CD4-positive, alpha-beta memory T cell (primary cell): ENCODE measurements around the gene SPOCK3. TPM values are rescaled to one million over a fixed set of nuclear protein-coding genes. Genes with fewer than 3 reads are reported as not detected.
"Not testable (repeated sequence)": the region's sequence is repeated elsewhere in the genome, so short reads cannot be mapped to it uniquely, and the experiment has no call there.

Experiments used
- CTCF ChIA-PET: fragments of 350-600 bp; sonication (Branson Sonifier 250); formaldehyde crosslinking; loops from one replicate; lab custom pipeline; 2021; ENCODE audit warnings: inconsistent platforms; ENCODE audit not compliant: partially characterized antibody; lab: Charles Lee
- POLR2A ChIA-PET: fragments of 350-600 bp; sonication (Branson Sonifier 250); formaldehyde crosslinking; loops from one replicate; lab custom pipeline; 2021; ENCODE audit not compliant: partially characterized antibody; lab: Charles Lee
- DNase-seq, 5 donors: peaks; one replicate each; pipeline versions ENCODE4 v3.0.0 to v3.0.0-alpha.2; 2020 to 2022; ENCODE audit warnings: mixed read lengths in 1 of 5
- H3K27ac ChIP-seq: one replicate; pipeline ENCODE4 v1.7.0; 2013; ENCODE audit warnings: low read depth, low read length
- H3K27me3 ChIP-seq: 2 replicates; pipeline ENCODE4 v1.7.0; 2013; ENCODE audit warnings: mild to moderate bottlenecking, low read length, moderate library complexity; ENCODE audit not compliant: insufficient read depth
- H3K36me3 ChIP-seq: 2 replicates; pipeline ENCODE4 v1.7.0; 2013; ENCODE audit warnings: mild to moderate bottlenecking, low read length, moderate library complexity; ENCODE audit not compliant: insufficient read depth
- H3K4me1 ChIP-seq: 2 replicates; pipeline ENCODE4 v1.7.0; 2013; ENCODE audit warnings: mild to moderate bottlenecking, low read length, moderate library complexity; ENCODE audit not compliant: insufficient read depth
- H3K4me3 ChIP-seq, 2 donors: one replicate each; pipeline ENCODE4 v1.7.0; 2013; ENCODE audit warnings: low read length in 2 of 2, mild to moderate bottlenecking in 1 of 2
- H3K9me3 ChIP-seq, 2 donors: one replicate each; pipeline ENCODE4 v1.7.0; 2013; ENCODE audit warnings: low read length in 2 of 2, control low read depth in 1 of 2; ENCODE audit not compliant: control insufficient read depth in 1 of 2
- H3K27ac Mint-ChIP-seq, 7 donors: one replicate each; pipeline ENCODE4 v1.8.0; 2020 to 2021; ENCODE audit warnings: mixed read lengths in 7 of 7, mild to moderate bottlenecking in 6 of 7, inconsistent platforms in 3 of 7, moderate library complexity in 3 of 7
- H3K27me3 Mint-ChIP-seq, 2 donors: one replicate each; pipeline ENCODE4 v1.8.0; 2020 to 2021; ENCODE audit warnings: mixed read lengths in 2 of 2
- H3K36me3 Mint-ChIP-seq, 2 donors: one replicate each; pipeline ENCODE4 v1.8.0; 2020 to 2021; ENCODE audit warnings: mixed read lengths in 2 of 2, inconsistent platforms in 1 of 2, mild to moderate bottlenecking in 1 of 2
- H3K4me1 Mint-ChIP-seq, 4 donors: one replicate each; pipeline ENCODE4 v1.8.0; 2020 to 2021; ENCODE audit warnings: mixed read lengths in 4 of 4, mild to moderate bottlenecking in 1 of 4
- H3K4me3 Mint-ChIP-seq, 8 donors: one replicate each; pipeline ENCODE4 v1.8.0; 2020 to 2021; ENCODE audit warnings: mixed read lengths in 8 of 8, mild to moderate bottlenecking in 7 of 8, moderate library complexity in 6 of 8, inconsistent platforms in 3 of 8
- H3K9me3 Mint-ChIP-seq, 8 donors: one replicate each; pipeline ENCODE4 v1.8.0; 2020 to 2021; ENCODE audit warnings: mixed read lengths in 8 of 8, mild to moderate bottlenecking in 5 of 8, inconsistent platforms in 3 of 8, moderate library complexity in 1 of 8
- intact Hi-C: fragments of 100-400 bp; cut with micrococcal nuclease; formaldehyde crosslinking; loops from one replicate; pipeline ENCODE4 v1.15.1; 2023
- polyA plus RNA-seq, 2 donors: library from polyadenylated mRNA; unstranded; fragments of 300-500 nt; fragmentation: Illumina TruSeq; gene quantifications; one replicate each; pipeline ENCODE4 v1.2.3, GENCODE V29; 2021
- total RNA-seq, 2 experiments: library from RNA; stranded (reverse); gene quantifications; one replicate each; pipeline ENCODE4 v1.2.3, GENCODE V29; 2021

SPOCK3 gene
- total and polyA plus RNA-seq, 4 experiments from 2014 or later: not detected

- CTCF ChIA-PET: no interaction called here
- no peak overlapping the region for H3K4me3 Mint-ChIP-seq
Measured at GRCh38 chr4:166802346-166802745, 431.9 kb downstream of the SPOCK3 start.

GRCh38 chr4:166798126-166798525, 436.2 kb downstream of the SPOCK3 start:
- Mint-ChIP-seq H3K36me3 (no peaks in the 10 kb centered on the region), H3K27me3 (no peaks in the 10 kb centered on the region), H3K4me1 (no peaks in the 10 kb centered on the region), H3K9me3 (peaks cover 0 to 17% (median 6%) of the 10 kb centered on the region in 8 donors), H3K27ac (no peak overlapping the region), H3K4me3 (no peak overlapping the region)
- Histone ChIP-seq H3K4me1 (no peaks in the 10 kb centered on the region), H3K36me3 (no peaks in the 10 kb centered on the region), H3K27ac (no peak overlapping the region), H3K4me3 (no peak overlapping the region), H3K9me3 (no peaks in the 10 kb centered on the region), H3K27me3 (no peaks in the 10 kb centered on the region)
- ChIA-PET POLR2A (no interaction called here), CTCF (no interaction called here)
- DNase-seq: no peak
- intact Hi-C loops: no loop called here

More at GRCh38 chr4:166802346-166802745, 431.9 kb downstream of the SPOCK3 start:
- H3K27me3 Mint-ChIP-seq: no peaks in the 10 kb centered on the region
- no peak overlapping the region for H3K27ac ChIP-seq
- no peaks in the 10 kb centered on the region for H3K9me3 ChIP-seq
- DNase-seq: no peak
- H3K27me3 ChIP-seq: no peaks in the 10 kb centered on the region
- H3K4me1 Mint-ChIP-seq: no peaks in the 10 kb centered on the region
- intact Hi-C loops: no loop called here
- POLR2A ChIA-PET: no interaction called here
- H3K36me3 Mint-ChIP-seq: no peaks in the 10 kb centered on the region
- no peak overlapping the region for H3K4me3 ChIP-seq
- H3K9me3 Mint-ChIP-seq: peaks cover 0 to 12% (median 2%) of the 10 kb centered on the region in 8 donors
- no peaks in the 10 kb centered on the region for H3K36me3 ChIP-seq
- H3K4me1 ChIP-seq: no peaks in the 10 kb centered on the region
- H3K27ac Mint-ChIP-seq: no peak overlapping the region

GRCh38 chr4:166777760-166778159, 456.5 kb downstream of the SPOCK3 start:
- Mint-ChIP-seq H3K27ac (no peak overlapping the region), H3K27me3 (no peaks in the 10 kb centered on the region), H3K36me3 (no peaks in the 10 kb centered on the region), H3K4me1 (no peaks in the 10 kb centered on the region), H3K9me3 (peaks cover 0 to 14% (median 7%) of the 10 kb centered on the region in 8 donors), H3K4me3 (no peak overlapping the region)
- intact Hi-C loops: no loop called here
- Histone ChIP-seq H3K4me3 (no peak overlapping the region), H3K27me3 (no peaks in the 10 kb centered on the region), H3K36me3 (no peaks in the 10 kb centered on the region), H3K27ac (no peak overlapping the region), H3K4me1 (no peaks in the 10 kb centered on the region), H3K9me3 (no peaks in the 10 kb centered on the region)
- ChIA-PET POLR2A (no interaction called here), CTCF (no interaction called here)
- DNase-seq: no peak

- H3K9me3 Mint-ChIP-seq: peaks cover 0 to 23% (median 8%) of the 10 kb centered on the region in 8 donors
- H3K27ac Mint-ChIP-seq: no peak overlapping the region
- no peaks in the 10 kb centered on the region for H3K4me1 ChIP-seq
- H3K9me3 ChIP-seq: no peaks in the 10 kb centered on the region
- no peak overlapping the region for H3K27ac ChIP-seq
- no peaks in the 10 kb centered on the region for H3K36me3 ChIP-seq
- ChIA-PET POLR2A (no interaction called here), CTCF (no interaction called here)
- DNase-seq: no peak
- no peak overlapping the region for H3K4me3 ChIP-seq
- no peaks in the 10 kb centered on the region for H3K27me3 ChIP-seq
- H3K4me1 Mint-ChIP-seq: no peaks in the 10 kb centered on the region
- H3K27me3 Mint-ChIP-seq: no peaks in the 10 kb centered on the region
- no peaks in the 10 kb centered on the region for H3K36me3 Mint-ChIP-seq
- H3K4me3 Mint-ChIP-seq: no peak overlapping the region
- intact Hi-C loops: no loop called here
Measured at GRCh38 chr4:166763018-166763417, 471.3 kb downstream of the SPOCK3 start.

- H3K4me3 Mint-ChIP-seq: no peak overlapping the region
- Histone ChIP-seq H3K36me3 (no peaks in the 10 kb centered on the region), H3K27ac (no peak overlapping the region), H3K27me3 (no peaks in the 10 kb centered on the region), H3K4me1 (no peaks in the 10 kb centered on the region), H3K4me3 (no peak overlapping the region), H3K9me3 (no peaks in the 10 kb centered on the region)
- no peaks in the 10 kb centered on the region for H3K27me3 Mint-ChIP-seq
- H3K27ac Mint-ChIP-seq: no peak overlapping the region
- peaks cover 0 to 21% (median 5%) of the 10 kb centered on the region in 8 donors for H3K9me3 Mint-ChIP-seq
- H3K36me3 Mint-ChIP-seq: no peaks in the 10 kb centered on the region
- no peak for DNase-seq
- POLR2A ChIA-PET: no interaction called here
- CTCF ChIA-PET: no interaction called here
- H3K4me1 Mint-ChIP-seq: no peaks in the 10 kb centered on the region
- intact Hi-C loops: no loop called here
Measured at GRCh38 chr4:166741742-166742141, 492.6 kb downstream of the SPOCK3 start.

GRCh38 chr4:166739215-166739614, 495.1 kb downstream of the SPOCK3 start:
- intact Hi-C loops: not testable (repeated sequence)

GRCh38 chr4:166737430-166737829, 496.9 kb downstream of the SPOCK3 start:
- H3K27me3 Mint-ChIP-seq: no peaks in the 10 kb centered on the region
- peaks cover 0 to 1% (median 0%) of the 10 kb centered on the region in 4 donors for H3K4me1 Mint-ChIP-seq
- no peak overlapping the region for H3K4me3 Mint-ChIP-seq
- no peaks in the 10 kb centered on the region for H3K27me3 ChIP-seq
- DNase-seq: no peak
- no peaks in the 10 kb centered on the region for H3K9me3 ChIP-seq
- H3K27ac Mint-ChIP-seq: no peak overlapping the region
- H3K9me3 Mint-ChIP-seq: peaks cover 0 to 3% (median under 1%) of the 10 kb centered on the region in 8 donors
- no peaks in the 10 kb centered on the region for H3K36me3 ChIP-seq
- H3K36me3 Mint-ChIP-seq: no peaks in the 10 kb centered on the region
- intact Hi-C loops: no loop called here
- no peaks in the 10 kb centered on the region for H3K4me1 ChIP-seq
- H3K27ac ChIP-seq: no peak overlapping the region
- CTCF ChIA-PET: no interaction called here
- no peak overlapping the region for H3K4me3 ChIP-seq
- POLR2A ChIA-PET: no interaction called here

More at GRCh38 chr4:166739215-166739614, 495.1 kb downstream of the SPOCK3 start:
- H3K9me3 ChIP-seq, H3K4me1 ChIP-seq, H3K4me1 Mint-ChIP-seq, CTCF ChIA-PET, H3K27me3 ChIP-seq, H3K9me3 Mint-ChIP-seq, H3K4me3 Mint-ChIP-seq, H3K4me3 ChIP-seq, DNase-seq, H3K36me3 ChIP-seq, H3K27me3 Mint-ChIP-seq, H3K27ac Mint-ChIP-seq, H3K27ac ChIP-seq, H3K36me3 Mint-ChIP-seq, POLR2A ChIA-PET: not testable (repeated sequence)

GRCh38 chr4:166735553-166735952, 498.7 kb downstream of the SPOCK3 start:
- Mint-ChIP-seq H3K27me3 (no peaks in the 10 kb centered on the region), H3K36me3 (no peaks in the 10 kb centered on the region), H3K27ac (no peak overlapping the region), H3K4me3 (no peak overlapping the region), H3K9me3 (peaks cover 0 to 3% (median under 1%) of the 10 kb centered on the region in 8 donors), H3K4me1 (peaks cover 0 to 1% (median 0%) of the 10 kb centered on the region in 4 donors)
- H3K36me3 ChIP-seq: no peaks in the 10 kb centered on the region
- DNase-seq: no peak
- no peaks in the 10 kb centered on the region for H3K4me1 ChIP-seq
- H3K27me3 ChIP-seq: no peaks in the 10 kb centered on the region
- POLR2A ChIA-PET: no interaction called here
- H3K9me3 ChIP-seq: no peaks in the 10 kb centered on the region
- H3K4me3 ChIP-seq: no peak overlapping the region
- intact Hi-C loops: no loop called here
- CTCF ChIA-PET: no interaction called here
- H3K27ac ChIP-seq: no peak overlapping the region
